Fibroblast of skin of left quadriceps (primary cell): ENCODE results near the gene OPRD1.
"Not testable (repeated sequence)": the region's sequence is repeated elsewhere in the genome, so short reads cannot be mapped to it uniquely, and the experiment has no call there.

Experiments
- DNase-seq, 2 experiments: peaks; one replicate each; pipeline ENCODE4 v3.0.0-alpha.2; 2013; ENCODE audit warnings: low read depth in 2 of 2

OPRD1 gene

DNA sequence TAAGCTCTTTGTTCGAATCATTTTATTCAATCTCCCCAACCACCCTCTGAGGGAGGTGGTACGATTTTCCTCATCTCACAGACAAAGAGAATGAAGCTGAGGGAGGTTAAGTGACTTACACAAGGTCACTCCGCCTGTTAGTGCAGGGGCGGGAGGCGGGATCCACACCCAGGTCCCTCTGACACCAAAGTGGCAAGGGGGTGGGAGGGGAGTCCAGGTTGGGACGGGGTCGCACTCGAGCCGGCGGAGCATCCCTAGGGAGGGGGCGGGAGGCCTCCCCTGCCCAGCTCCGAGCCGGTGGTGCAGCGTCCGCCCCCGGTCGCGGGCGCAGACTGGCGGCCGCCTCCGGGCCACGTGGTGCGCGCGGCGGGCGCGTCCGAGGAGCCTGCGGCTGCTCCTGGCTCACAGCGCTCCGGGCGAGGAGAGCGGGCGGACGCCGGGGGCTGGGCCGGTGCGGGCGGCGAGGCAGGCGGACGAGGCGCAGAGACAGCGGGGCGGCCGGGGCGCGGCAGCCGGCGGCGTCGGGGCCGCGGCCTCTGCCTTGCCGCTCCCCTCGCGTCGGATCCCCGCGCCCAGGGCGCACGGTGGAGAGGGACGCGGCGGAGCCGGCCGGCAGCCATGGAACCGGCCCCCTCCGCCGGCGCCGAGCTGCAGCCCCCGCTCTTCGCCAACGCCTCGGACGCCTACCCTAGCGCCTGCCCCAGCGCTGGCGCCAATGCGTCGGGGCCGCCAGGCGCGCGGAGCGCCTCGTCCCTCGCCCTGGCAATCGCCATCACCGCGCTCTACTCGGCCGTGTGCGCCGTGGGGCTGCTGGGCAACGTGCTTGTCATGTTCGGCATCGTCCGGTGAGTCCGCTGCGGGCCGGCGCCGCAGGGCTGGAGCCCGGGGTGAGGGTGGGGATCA is at the start of gene OPRD1:
TSS of gene OPRD1 (plus strand) at position 405 of the 903 bp plus-strand sequence. CDS start at position 619, 214 bp downstream.
- no peak for DNase-seq

DNA sequence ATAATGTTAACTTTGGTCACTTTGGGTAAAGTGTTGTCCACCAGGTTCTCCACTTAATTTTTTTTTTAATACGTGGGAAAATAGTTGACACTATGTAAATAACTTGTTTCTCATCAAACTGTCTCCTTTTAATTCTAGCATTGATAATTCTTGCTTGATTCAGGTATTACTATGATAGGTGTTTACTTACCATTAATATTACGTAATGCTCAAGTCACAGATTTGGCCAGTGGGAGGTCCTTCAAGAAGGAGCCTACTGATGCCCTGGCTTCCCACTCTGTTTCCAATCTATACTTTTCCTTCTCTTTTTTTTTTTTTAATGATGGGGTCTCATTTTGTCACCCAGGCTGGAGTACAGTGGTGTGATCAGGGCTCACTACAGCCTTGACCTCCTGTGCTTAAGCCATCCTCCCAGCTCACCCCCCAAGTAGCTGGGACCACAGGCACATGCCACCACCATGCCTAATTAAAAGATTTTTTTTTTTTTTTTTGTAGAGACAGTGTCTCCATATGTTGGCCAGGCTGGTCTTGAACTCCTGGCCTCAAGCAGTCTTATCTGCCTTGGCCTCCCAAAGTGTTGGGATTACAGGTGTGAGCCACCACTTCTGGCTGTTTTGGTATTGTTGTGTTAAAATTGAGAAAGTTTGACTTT is 45.3 kb upstream of the OPRD1 start:
- no peak for DNase-seq

DNA sequence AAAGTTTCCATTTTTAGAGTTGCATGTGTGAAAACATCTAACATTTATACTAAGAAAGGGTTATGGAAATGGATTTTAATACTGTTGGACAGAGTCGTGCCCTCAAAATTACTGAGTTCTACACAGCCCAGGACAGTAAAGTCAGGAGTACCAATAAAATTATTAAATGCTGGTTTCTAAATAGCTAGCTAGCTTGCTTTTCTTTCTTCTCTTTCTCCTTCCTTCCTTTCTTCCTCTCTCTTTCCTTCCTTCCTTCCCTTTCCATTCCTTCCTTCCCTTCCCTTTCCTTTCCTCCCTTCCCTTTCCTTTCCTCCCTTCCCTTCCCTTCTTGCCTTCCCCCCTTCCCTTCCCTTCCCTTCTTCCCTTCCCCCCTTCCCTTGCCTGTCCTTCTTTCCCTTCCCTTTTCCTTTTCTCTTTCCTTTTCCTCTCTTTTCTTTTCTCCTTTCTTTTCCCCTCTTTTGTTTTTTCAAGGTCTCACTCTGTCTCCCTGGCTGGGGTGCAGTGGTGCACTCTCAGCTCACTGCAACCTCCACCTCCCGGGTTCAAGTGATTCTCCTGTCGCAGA is 41.3 kb upstream of the OPRD1 start:
- DNase-seq: no peak

DNA sequence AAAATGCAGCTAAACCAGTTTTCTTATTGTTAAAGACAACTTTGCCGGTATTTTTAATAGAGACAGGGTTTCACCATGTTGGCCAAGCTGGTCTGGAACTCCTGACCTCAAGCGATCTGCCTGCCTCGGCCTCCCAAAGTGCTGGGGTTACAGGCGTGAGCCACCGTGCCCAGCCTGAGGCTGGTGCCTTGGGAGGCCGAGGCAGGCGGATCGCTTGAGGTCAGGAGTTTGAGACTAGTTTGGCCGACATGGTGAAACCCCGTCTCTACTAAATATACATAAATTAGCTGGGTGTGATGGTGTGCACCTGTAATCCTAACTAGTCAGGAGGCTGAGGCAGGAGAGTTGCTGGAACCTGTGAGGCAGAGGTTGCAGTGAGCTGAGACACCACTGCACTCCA is 40.0 kb upstream of the OPRD1 start:
- not testable (repeated sequence) for DNase-seq

DNA sequence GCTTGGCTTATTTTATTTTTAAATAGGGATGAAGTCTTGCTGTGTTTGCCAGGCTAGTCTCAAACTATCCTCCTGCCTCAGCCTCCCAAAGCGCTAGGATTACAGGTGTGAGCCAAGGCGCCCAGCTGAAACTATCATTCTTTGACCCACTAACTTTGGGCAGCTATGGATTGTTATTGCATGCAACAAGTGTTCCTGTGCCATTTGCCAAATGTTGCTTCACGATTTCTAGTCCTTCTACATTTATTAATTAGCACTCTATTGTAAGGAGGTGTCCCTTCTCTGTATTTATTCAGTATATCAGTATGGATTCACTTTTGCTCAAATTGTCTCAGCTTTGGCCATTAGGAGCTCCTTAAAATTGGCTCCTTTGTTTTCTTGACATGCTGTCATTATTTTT is 38.9 kb upstream of the OPRD1 start:
- DNase-seq: no peak

DNA sequence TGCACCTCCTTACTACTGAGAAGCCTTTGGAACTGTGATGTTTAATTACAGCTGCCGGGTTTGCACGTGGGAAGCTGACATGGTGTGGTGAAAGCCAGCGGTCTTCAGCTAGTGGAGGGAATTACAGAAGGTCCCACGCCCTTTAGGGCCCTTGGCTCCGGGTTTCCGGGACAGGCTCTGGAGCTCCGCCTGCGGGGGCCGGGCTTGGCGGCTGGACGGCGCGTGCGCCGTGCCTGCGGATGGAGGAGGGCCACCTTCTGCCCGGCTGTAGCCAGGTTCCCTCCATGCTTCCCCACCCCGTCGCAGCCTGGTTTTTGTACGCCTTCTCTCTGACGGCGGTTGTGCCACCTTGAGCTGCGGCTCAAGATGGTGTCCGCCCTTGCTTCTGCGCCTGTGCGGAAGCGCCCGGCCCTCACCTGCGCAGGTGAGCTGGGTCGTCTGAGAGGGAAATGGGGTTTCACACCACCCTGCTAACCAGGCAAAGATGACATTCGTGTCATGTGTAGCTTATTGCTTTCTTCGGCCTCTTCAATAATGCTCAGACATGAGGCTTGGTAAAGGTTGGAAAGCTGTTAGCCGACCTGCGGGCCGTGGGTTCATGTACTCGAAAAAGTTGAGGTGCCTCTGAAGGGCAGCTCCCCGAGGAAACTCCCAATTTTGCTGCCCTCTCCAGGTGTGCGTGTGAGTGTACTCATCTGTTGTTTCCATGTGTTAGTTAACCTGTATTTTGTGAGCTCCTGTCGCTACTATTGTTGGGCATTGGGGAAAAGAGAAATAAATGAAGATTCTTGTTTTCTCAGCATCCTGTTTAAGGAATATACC is 36.6 kb upstream of the OPRD1 start:
- DNase-seq: no peak

DNA sequence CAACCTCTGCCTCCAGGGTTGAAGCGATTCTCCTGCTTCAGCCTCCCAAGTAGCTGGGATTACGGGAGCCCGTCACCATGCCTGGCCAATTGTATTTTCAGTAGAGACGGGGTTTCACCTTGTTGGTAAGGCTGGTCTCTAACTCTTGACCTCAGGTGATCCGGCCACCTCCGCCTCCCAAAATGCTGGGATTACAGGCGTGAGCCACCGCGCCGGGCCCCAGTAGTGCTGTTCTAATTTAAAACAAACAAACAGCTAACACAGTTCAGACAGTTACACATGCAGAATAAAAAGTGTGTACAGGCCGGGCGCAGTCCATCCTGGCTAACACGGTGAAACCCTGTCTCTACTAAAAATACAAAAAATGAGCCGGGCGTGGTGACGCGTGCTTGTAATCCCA is 35.6 kb upstream of the OPRD1 start:
- no peak for DNase-seq

DNA sequence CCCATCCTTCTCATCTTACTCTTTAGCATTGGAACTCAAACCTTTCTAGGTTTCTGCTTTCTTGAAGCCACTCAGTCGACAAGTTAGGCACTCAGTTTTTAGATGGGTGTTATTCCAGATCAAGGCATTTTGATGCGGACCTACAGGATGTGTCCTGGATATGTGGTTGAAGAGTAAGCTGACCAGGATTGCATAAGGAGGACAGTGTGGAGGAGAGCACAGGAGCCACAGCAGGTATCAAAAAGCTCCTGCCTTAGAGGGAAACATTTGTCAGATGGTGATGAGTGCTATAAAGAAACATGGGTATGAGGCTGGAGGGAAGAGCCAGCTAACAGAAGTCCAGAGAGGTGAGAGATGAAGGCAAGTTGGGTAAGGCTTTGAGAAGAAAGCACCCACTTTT is 33.9 kb upstream of the OPRD1 start:
- no peak for DNase-seq

DNA sequence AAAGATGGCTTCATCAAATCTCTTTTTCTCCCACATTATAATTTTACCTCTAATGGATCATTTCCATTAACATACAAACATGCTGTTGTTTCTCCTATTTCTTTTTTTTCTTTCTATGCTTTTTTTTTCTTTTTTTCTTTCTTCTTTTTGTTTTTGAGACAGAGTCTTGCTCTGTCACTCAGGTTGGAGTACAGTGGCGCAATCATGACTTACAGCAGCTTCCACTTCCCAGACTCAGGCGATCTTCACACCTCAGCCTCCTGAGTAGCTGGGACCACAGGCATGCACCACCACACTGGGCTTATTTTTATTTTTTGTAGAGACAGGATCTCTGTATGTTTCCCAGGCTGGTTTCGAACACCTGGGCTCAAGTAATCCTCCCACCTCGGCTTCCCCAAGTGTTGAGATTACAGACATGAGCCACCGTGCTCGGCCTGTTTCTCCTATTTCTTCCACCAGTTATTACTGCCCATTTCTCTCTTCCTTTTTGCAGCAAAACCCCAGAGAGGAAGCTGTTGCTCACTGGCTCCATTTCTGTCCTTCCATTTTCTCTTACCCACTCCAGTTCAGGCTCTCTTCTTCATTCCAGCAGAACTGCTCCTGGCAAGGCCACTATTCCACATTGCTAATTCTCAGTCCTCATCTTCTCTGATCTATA is 32.1 kb upstream of the OPRD1 start:
- no peak for DNase-seq

DNA sequence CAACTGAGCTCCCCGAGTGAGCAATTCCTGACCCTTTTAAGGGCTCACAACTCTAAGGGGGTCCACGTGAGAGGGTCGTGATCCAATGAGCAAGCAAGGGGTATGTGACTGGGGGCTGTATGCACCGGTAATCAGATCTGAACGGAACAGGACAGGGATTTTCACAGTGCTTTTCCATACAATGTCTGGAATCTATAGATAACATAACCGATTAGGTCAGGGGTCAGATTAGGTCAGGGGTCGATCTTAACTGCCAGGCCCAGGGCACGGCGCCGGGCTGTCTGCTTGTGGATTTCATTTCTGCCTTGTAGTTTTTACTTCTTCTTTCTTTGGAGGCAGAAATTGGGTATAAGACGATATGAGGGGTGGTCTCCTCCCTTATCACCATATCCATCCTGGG is 30.7 kb upstream of the OPRD1 start:
- DNase-seq: no peak

DNA sequence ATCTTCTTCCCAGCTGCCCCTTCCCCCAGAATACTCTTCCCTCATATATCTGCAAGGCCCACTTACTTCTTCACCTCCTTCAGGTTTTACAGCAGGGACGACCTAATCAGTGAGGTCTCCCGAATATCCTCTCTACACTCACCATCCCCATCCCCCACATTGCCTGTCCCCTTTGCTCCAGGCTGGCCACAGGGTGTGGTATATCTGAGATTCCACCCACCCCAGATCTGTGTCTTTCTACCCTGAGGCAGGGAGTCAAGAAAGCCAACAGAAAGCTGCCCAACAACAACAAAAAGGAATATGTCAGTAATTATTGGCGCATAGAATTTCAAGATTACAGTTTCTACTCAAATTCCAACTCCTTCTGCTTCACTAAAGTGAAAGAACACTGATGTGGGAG is 30.0 kb upstream of the OPRD1 start:
- no peak for DNase-seq

DNA sequence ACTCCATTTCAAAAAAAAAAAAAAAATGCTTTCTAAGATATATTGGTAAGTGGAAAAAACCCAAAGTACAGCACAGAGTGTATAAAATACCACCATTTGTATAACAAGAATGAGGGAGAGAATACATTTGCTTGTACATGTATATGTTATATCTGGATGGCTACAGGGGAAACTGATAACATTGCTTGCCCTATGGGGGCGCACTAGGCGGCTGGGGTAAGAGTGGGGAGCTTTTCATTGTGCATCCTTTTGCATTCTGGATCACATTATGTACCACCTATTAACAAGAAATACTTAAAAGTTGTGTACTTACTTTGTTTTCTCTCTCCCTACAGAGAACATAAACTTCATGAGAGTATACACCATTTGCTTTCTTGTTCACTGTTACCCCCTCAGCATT is 28.6 kb upstream of the OPRD1 start:
- DNase-seq: no peak

DNA sequence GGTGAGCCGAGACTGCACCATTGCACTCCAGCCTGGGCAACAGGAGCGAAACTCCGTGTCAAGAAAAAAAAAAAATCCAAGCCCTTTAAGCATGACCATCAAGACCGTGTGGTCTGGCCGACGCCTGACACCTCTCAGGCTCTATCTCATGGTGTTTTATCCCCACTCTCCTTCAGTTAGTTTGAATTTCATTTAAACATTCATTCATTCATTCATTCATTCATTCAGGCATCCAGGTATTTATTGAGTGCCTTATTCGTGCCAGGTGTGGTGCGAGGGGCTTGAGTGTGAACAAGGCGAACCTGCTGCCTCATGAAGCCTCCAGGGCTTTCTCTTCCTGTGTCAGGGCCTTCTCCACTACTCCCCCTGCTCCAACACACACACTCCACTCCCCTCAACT is 22.6 kb upstream of the OPRD1 start:
- no peak for DNase-seq

DNA sequence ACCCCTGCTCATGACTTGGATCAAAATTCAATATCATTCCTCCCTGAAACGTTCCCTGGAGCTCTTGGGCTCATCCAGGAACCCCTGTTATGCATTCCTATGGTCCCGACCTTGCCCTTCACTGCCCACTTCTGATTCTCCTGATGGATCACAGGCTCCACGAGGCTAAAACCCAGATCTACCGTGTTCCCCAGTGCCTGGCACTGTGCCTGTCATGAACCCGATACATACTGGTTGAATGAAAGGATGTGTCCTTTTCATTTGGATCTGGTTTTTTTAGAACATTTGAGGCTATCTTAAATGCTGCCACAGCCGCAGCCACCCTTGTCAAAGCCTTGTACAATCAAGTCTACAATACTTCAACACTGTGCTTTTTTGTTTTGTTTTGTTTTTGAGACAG is 22.2 kb upstream of the OPRD1 start:
- DNase-seq: no peak

DNA sequence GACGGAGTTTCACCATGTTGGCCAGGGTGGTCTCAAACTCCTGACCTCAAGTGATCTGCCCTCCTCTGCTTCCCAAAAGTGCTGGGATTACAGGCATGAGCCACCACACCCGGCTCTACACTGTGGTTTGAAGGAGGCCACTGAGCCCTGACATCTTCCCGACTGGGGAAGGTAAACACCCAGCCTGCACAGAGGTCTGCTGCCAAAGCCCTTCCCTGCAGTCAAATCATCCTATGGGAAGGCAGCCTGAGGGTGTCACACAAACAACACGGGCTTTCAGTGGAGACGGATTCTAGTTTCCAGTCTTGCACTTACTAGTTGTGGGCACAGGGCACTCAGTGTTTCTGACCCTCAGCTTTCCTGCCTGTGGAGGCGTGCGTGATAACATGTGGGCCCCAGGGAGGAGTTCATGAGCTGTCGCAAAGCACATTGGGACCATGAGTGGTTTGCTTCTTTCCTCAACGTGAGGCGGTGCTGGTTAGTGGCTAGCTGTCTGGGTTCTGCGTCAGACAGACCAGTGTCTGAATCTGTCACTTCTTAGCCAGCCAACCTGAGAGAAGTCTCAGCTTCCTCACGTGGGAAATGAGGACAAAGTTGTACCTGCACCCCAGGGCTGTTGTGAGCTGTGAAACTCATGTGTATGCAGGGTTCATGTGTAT is 21.5 kb upstream of the OPRD1 start:
- DNase-seq: no peak

DNA sequence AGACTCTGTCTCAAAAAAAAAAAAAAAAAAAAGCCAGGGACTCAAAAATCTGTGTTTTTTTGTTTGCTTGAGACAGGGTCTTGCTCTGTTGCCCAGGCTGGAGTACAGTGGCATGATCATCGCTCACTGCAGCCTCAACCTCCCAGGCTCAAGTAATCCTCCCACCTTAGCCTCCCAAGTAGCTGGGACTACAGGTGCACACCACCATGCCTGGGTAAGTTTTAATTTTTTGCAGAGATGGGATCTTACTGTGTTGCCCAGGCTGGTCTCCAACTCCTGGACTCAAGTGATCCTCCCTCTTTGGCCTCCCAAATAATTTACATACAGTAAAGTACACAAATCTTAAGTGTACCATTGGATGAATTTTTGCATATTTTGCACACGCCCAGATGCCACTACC is 20.0 kb upstream of the OPRD1 start:
- DNase-seq: not testable (repeated sequence)

DNA sequence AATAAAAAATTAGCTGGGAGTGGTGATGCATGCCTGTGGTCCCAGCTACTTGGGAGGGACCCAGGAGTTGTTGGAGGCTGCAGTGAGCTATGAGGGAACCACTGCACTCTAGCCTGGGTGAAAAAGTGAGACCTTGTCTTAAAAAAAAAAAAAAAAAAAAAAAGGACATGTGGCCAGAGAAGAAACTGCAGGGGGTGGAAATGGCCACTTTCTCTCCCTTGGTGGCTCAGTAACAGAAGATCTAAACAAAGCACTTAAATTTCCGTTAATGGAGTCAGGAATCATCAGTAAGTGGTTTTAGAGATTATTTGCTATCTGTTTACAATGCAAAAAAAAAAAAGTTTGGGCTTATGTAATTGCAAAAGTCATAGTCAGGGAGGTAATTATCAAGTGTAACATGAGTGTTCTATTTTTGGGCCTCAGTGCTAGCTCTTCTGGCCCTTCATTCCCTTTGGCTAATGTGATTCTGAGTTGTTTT is 19.3 kb upstream of the OPRD1 start:
- DNase-seq: no peak

DNA sequence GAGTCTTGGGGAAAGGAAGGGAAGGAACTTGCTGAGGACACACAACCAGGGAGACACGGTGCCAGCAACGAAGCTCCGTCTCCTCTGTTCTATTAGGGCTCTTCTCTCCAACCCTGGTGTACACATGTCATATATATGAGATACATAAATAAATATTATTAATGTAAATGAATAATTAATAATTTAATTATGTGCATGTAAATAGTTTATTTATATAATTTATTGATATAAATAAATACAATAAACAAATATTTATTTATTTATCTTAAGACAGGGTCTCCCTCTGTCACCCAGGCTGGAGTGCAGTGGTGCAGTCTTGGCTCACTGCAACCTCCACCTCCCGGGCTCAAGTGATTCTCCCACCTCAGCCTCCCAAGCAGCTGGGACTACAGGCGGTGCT is 17.4 kb upstream of the OPRD1 start:
- DNase-seq: not testable (repeated sequence)

DNA sequence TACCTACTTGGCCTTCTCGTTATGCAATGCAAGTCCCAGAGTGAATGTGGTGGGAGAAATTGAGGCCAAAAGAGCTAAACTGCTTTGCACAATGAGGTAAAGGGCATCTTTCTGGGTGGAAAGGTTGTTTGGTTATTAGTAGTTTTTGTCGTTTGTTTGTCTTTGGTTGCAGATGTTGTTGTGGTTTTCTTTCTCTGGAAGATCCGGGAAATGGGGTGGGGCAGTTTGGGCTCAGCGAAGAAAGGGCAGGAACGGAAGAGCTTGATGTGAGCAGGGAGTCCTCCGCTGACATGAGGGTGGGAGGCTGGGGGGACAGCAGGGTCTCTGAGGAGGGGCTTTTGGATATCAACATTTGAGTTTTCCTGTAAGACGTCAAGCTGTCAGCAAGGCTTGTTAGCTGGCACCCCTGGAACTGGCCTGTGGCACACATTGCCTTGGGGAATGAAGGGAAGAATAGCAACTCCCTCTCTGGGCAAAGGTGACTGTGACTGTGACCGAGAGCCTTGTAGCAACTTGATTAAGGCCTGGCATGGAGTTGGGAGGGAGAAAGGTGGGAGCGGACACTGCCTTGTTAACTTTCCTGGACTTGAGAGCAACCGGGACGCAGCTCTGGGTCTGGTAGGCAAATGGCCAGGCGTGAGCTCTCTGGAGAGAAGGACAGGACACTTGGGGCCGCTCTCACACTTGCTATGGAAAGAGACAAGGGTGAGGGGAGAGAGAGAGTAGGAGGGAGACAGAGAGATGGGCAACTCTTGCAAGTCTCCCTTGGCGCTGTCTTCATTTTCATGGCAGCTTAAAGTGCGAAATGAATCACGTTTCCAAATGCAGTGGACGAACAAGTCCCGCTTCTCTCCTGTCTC is 15.4 kb upstream of the OPRD1 start:
- no peak for DNase-seq

DNA sequence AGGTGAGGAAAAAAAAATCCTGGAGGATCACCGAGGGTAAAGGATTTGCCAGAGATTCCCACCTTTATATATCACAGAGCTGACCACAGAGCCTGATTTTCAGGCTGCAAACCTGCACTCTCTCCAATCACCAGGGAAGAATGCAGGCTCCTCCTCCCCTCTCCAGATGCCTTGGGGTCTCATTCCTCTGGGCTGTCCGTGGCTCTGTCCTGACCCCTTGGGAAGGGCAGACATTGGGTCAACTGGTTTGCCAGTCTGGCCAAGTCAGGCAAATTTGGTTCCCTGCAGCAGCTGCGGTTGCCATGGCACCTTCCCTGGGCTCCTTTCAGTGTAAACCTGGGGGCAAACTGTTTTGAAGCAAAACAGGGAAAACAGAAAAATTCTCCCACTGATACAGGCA is 11.6 kb upstream of the OPRD1 start:
- DNase-seq: no peak
